Neuronal stem cell (in vitro differentiated cells): ENCODE data around the gene EIF4G3.

Experiments
- DNase-seq: peaks from one replicate; pipeline ENCODE4 v3.0.0-alpha.2; 2013; ENCODE audit warnings: low spot score
- H2AFZ ChIP-seq: one replicate; pipeline ENCODE4 v1.6.1; 2013; ENCODE audit warnings: mild to moderate bottlenecking, low read length, inconsistent platforms
- H2AK5ac ChIP-seq: 2 replicates; pipeline ENCODE4 v1.6.1; 2013; ENCODE audit warnings: low read depth, mild to moderate bottlenecking, inconsistent platforms, low read length, moderate library complexity, mixed read lengths
- H2BK120ac ChIP-seq: 2 replicates; pipeline ENCODE4 v1.6.1; 2013; ENCODE audit warnings: low read depth, mild to moderate bottlenecking, inconsistent platforms, low read length, moderate library complexity, mixed read lengths
- H2BK12ac ChIP-seq: one replicate; pipeline ENCODE4 v1.6.1; 2013; ENCODE audit warnings: low read length, inconsistent platforms
- H2BK15ac ChIP-seq: 2 replicates; pipeline ENCODE4 v1.6.1; 2013; ENCODE audit warnings: mild to moderate bottlenecking, low read length, inconsistent platforms, mixed read lengths
- H2BK5ac ChIP-seq: one replicate; pipeline ENCODE4 v1.6.1; 2013; ENCODE audit warnings: inconsistent platforms, mild to moderate bottlenecking, low read length, moderate library complexity
- H3K14ac ChIP-seq: one replicate; pipeline ENCODE4 v1.6.1; 2013; ENCODE audit warnings: low read length, inconsistent platforms
- H3K18ac ChIP-seq: 2 replicates; pipeline ENCODE4 v1.6.1; 2013; ENCODE audit warnings: low read length, inconsistent platforms
- H3K23ac ChIP-seq: 2 replicates; pipeline ENCODE4 v1.6.1; 2013; ENCODE audit warnings: low read depth, mild to moderate bottlenecking, mixed read lengths, low read length, inconsistent platforms; ENCODE audit not compliant: poor library complexity
- H3K27ac ChIP-seq: replicated peaks from 3 replicates; pipeline ENCODE4 v1.5.1; 2013; ENCODE audit warnings: low read length, inconsistent platforms
- H3K27me3 ChIP-seq, 3 experiments: 2 replicates each; pipeline ENCODE4 v1.6.1; 2013; ENCODE audit warnings: low read length in 3 of 3, mild to moderate bottlenecking in 2 of 3, inconsistent platforms in 1 of 3, low read depth in 1 of 3, mixed read lengths in 1 of 3, moderate library complexity in 1 of 3; ENCODE audit not compliant: control insufficient read depth in 3 of 3, insufficient read depth in 3 of 3
- H3K36me3 ChIP-seq, 2 donors: replicated peaks in 1 of 2; 2 replicates each; pipeline ENCODE4 v1.6.1; 2013; ENCODE audit warnings: low read length in 2 of 2; ENCODE audit not compliant: control insufficient read depth in 2 of 2, insufficient read depth in 2 of 2
- H3K4ac ChIP-seq: 2 replicates; pipeline ENCODE4 v1.6.1; 2013; ENCODE audit warnings: inconsistent platforms, mild to moderate bottlenecking, low read length, moderate library complexity
- H3K4me1 ChIP-seq, 2 donors: 1 replicate in 1 of 2; 2 replicates in 1 of 2; pipeline ENCODE4 v1.6.1; 2013; ENCODE audit warnings: low read length in 2 of 2, low read depth in 1 of 2; ENCODE audit not compliant: control insufficient read depth in 2 of 2, insufficient read depth in 1 of 2
- H3K4me2 ChIP-seq: one replicate; pipeline ENCODE4 v1.6.1; 2013; ENCODE audit warnings: mild to moderate bottlenecking, low read length, inconsistent platforms; ENCODE audit not compliant: insufficient read depth, poor library complexity, severe bottlenecking
- H3K4me3 ChIP-seq, 2 donors: 2 replicates each; pipeline ENCODE4 v1.5.1; 2013; ENCODE audit warnings: low read length in 2 of 2, mild to moderate bottlenecking in 2 of 2, inconsistent platforms in 1 of 2, moderate library complexity in 1 of 2
- H3K79me1 ChIP-seq: one replicate; pipeline ENCODE4 v1.6.1; 2013; ENCODE audit warnings: low read depth, mild to moderate bottlenecking, inconsistent platforms, low read length, moderate library complexity
- H3K9ac ChIP-seq: one replicate; pipeline ENCODE4 v1.6.1; 2013; ENCODE audit warnings: mild to moderate bottlenecking, low read depth, low read length, inconsistent platforms; ENCODE audit not compliant: poor library complexity
- H3K9me3 ChIP-seq, 2 donors: replicated peaks in 1 of 2; 2 replicates each; pipeline versions ENCODE3 to v1.6.1; 2013; ENCODE audit warnings: low read length in 2 of 2, mild to moderate bottlenecking in 2 of 2, inconsistent platforms in 1 of 2, low read depth in 1 of 2, mixed read lengths in 1 of 2, moderate library complexity in 1 of 2; ENCODE audit not compliant: control insufficient read depth in 2 of 2, insufficient read depth in 1 of 2
- H4K8ac ChIP-seq: one replicate; pipeline ENCODE4 v1.6.1; 2013; ENCODE audit warnings: low read depth, mild to moderate bottlenecking, inconsistent platforms, low read length, moderate library complexity
- H4K91ac ChIP-seq: one replicate; pipeline ENCODE4 v1.6.1; 2013; ENCODE audit warnings: low read length, low read depth, mild to moderate bottlenecking, inconsistent platforms; ENCODE audit not compliant: poor library complexity
- WGBS, 2 donors: extraction: QIAGEN DNeasy Blood & Tissue Kit; methylation state at CpG; one replicate each; pipeline ENCODE4 v1.1.7; 2013; ENCODE audit warnings: missing lambda C conversion rate in 2 of 2, mixed read lengths in 1 of 2; ENCODE audit not compliant: insufficient read length in 2 of 2, insufficient replicate concordance in 1 of 2; ENCODE audit errors: extremely low coverage in 2 of 2; 5-methylcytosine and 5-hydroxymethylcytosine counted together

EIF4G3 gene

GRCh38 chr1:21001042-21001441, 175.7 kb downstream of the EIF4G3 start:
- Histone ChIP-seq H3K79me1 (no peaks in the 10 kb centered on the region), H3K23ac (no peak overlapping the region), H2BK120ac (no peak overlapping the region), H3K4me2 (no peak overlapping the region), H2BK12ac (no peak overlapping the region), H3K18ac (no peak overlapping the region), H3K14ac (no peak overlapping the region), H3K4me1 (peaks cover 2% of the 10 kb centered on the region in 2 donors), H2AK5ac (no peak overlapping the region), H4K8ac (no peak overlapping the region), H2BK15ac (no peak overlapping the region), H2AFZ (no peak overlapping the region), H4K91ac (no peak overlapping the region), H3K27me3 (no peaks in the 10 kb centered on the region), H3K27ac (no peak overlapping the region), H3K9me3 (no peaks in the 10 kb centered on the region), H2BK5ac (no peak overlapping the region), H3K9ac (no peak overlapping the region), H3K4me3 (no peak overlapping the region), H3K36me3 (peaks cover 0 to 12% of the 10 kb centered on the region in 2 donors), H3K4ac (no peak overlapping the region)
- DNase-seq: no peak
- WGBS, 2 donors: no CpG with 5 or more reads among the region's 2 CpGs

DNA sequence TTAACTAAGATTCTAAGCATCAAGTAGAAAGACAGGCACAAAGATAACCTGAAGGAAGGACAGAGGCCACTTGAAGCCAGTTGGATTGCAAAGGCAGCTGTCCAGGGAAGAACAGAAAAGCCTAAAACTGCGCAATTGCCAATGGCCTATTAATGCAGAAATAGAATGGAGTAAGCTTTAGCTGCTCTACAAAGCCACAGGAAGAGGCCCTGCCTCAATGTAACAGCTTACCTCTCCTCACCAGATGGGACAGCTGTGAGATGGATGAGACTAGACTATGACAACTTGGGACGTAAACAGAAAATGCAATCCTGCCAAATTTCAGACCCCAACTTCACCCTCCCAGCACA, 176.5 kb downstream of the EIF4G3 start:
- WGBS, 2 donors: no CpG with 5 or more reads among the region's 2 CpGs

DNA sequence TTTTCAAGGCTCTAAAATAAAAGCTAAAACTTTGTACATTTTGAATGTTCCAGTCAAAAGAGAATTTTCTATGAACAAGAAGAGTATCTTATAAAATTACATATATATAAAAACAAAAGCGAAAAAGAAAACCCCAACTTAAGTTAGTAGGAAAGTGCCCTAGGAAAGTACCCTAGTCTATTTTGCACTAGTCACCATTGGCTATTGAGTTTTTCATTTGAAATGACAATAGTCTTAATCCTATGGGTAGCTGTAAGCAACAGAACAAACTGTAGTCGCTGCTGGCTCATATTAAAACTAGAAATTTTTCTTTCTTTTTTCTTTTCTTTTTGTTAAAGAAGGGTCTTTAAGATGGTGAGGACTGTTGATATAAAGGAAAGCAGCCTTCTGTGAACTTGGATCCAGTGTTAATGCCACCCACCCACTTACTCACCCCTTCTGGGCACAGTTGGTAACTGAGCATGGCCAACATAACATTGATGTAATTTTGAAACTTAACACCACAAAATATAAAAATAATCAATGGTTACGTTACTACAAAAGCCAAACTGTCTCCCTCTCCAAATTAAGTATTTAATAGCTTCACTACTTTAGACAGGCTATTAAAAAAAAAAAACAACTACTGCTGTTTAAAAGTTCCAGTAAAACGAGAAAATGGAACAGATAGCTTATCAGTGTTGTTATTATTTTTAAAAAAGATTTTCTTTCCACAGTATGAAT, 177.0 kb downstream of the EIF4G3 start:
- Histone ChIP-seq H2AK5ac (no peak overlapping the region), H2AFZ (no peak overlapping the region), H3K4me2 (no peak overlapping the region), H3K23ac (no peak overlapping the region), H2BK12ac (no peak overlapping the region), H2BK15ac (no peak overlapping the region), H3K36me3 (peaks cover 0 to 12% of the 10 kb centered on the region in 2 donors), H3K4me3 (no peak overlapping the region), H2BK5ac (no peak overlapping the region), H3K9ac (no peak overlapping the region), H3K9me3 (no peaks in the 10 kb centered on the region), H3K27ac (no peak overlapping the region), H3K27me3 (no peaks in the 10 kb centered on the region), H3K4ac (no peak overlapping the region), H4K8ac (no peak overlapping the region), H2BK120ac (no peak overlapping the region), H3K18ac (no peak overlapping the region), H4K91ac (no peak overlapping the region), H3K4me1 (peaks cover 2% of the 10 kb centered on the region in 2 donors), H3K79me1 (no peaks in the 10 kb centered on the region), H3K14ac (no peak overlapping the region)
- DNase-seq: no peak
- WGBS, 2 donors: no CpG with 5 or more reads among the region's 4 CpGs

More for the DNA sequence above, 176.5 kb downstream of the EIF4G3 start:
- H3K36me3 ChIP-seq: peaks cover 0 to 12% of the 10 kb centered on the region in 2 donors
- no peak overlapping the region for H2AK5ac ChIP-seq
- DNase-seq: no peak
- H2BK120ac ChIP-seq: no peak overlapping the region
- H4K91ac ChIP-seq: no peak overlapping the region
- no peak overlapping the region for H3K4ac ChIP-seq
- no peak overlapping the region for H2BK12ac ChIP-seq
- H2BK5ac ChIP-seq: no peak overlapping the region
- H3K27me3 ChIP-seq: no peaks in the 10 kb centered on the region
- no peak overlapping the region for H2BK15ac ChIP-seq
- peaks cover 2% of the 10 kb centered on the region in 2 donors for H3K4me1 ChIP-seq
- H2AFZ ChIP-seq: no peak overlapping the region
- no peak overlapping the region for H3K23ac ChIP-seq
- no peak overlapping the region for H3K9ac ChIP-seq
- H3K14ac ChIP-seq: no peak overlapping the region
- no peak overlapping the region for H3K4me3 ChIP-seq
- no peaks in the 10 kb centered on the region for H3K9me3 ChIP-seq
- H3K27ac ChIP-seq: no peak overlapping the region
- H3K79me1 ChIP-seq: no peaks in the 10 kb centered on the region
- no peak overlapping the region for H3K4me2 ChIP-seq
- no peak overlapping the region for H4K8ac ChIP-seq
- H3K18ac ChIP-seq: no peak overlapping the region

- no peak for DNase-seq
These were observed 177.9 kb downstream of the EIF4G3 start for GRCh38 chr1:20998826-20999225.

More at GRCh38 chr1:20998826-20999225, 177.9 kb downstream of the EIF4G3 start:
- Histone ChIP-seq H2BK15ac (no peak overlapping the region), H2AFZ (no peak overlapping the region), H3K9ac (no peak overlapping the region), H3K23ac (no peak overlapping the region), H2BK12ac (no peak overlapping the region), H3K9me3 (no peaks in the 10 kb centered on the region), H3K4ac (no peak overlapping the region), H3K36me3 (peaks cover 0 to 12% of the 10 kb centered on the region in 2 donors), H3K4me2 (no peak overlapping the region), H2BK5ac (no peak overlapping the region), H3K4me3 (no peak overlapping the region), H4K91ac (no peak overlapping the region), H3K27me3 (no peaks in the 10 kb centered on the region), H2AK5ac (no peak overlapping the region), H4K8ac (no peak overlapping the region), H3K4me1 (peaks cover 4 to 6% of the 10 kb centered on the region in 2 donors), H3K14ac (no peak overlapping the region), H2BK120ac (no peak overlapping the region), H3K79me1 (no peaks in the 10 kb centered on the region), H3K18ac (no peak overlapping the region), H3K27ac (no peak overlapping the region)
